Measurements from ENCODE around the gene UTS2R.
"Not testable (repeated sequence)": the region's sequence is repeated elsewhere in the genome, so short reads cannot be mapped to it uniquely, and the experiment has no call there.

Gene UTS2R

DNA sequence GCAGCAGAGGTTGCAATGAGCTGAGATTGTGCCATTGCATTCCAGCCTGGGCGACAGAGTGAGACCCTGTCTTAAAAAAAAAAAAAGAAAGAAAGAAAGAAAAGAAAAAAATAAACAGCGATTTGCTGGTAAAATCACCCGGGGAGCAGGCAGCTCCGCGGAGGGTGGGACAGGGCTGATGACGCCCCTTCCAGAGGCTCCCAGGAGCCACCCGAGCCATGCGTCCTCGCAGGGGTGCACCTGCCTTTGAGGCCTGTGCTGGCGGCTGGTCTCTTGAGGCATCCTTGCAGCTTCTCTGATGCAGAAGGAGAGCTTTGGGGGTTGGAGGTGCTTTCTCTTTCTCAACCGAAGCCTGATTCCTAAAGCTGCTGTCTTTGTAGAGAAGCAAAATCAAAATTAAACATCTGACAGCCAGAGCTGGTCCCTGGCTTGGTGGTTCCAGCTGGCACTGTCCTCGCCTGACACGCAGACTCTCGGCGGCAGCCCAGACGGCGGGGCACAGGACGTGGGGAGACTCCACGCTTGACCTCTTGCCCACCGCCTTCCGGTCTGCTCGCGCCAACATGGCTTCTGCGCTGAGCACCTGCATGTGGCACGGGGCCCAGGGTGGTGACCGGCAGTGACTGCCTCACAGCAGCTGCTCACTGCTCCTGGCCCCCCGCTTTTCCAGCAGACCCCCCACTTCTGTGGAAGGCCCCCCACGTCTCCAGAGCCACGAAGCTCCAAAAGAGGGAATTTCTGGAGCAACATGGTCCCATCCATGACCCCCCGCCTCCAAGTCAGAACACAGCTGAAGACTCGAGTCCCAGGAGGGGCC, 6.6 kb downstream of the UTS2R start:
- H3K36me3 ChIP-seq: no peaks in the 10 kb centered on the region
- TF ChIP-seq, protein P1, sequence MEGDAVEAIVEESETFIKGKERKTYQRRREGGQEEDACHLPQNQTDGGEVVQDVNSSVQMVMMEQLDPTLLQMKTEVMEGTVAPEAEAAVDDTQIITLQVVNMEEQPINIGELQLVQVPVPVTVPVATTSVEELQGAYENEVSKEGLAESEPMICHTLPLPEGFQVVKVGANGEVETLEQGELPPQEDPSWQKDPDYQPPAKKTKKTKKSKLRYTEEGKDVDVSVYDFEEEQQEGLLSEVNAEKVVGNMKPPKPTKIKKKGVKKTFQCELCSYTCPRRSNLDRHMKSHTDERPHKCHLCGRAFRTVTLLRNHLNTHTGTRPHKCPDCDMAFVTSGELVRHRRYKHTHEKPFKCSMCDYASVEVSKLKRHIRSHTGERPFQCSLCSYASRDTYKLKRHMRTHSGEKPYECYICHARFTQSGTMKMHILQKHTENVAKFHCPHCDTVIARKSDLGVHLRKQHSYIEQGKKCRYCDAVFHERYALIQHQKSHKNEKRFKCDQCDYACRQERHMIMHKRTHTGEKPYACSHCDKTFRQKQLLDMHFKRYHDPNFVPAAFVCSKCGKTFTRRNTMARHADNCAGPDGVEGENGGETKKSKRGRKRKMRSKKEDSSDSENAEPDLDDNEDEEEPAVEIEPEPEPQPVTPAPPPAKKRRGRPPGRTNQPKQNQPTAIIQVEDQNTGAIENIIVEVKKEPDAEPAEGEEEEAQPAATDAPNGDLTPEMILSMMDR (IDR thresholded peaks at IDR 0.05; ENCODE audit: low read depth, low read length): no peak
- H3K27me3 ChIP-seq (ENCODE audit: insufficient read depth, low read depth, severe bottlenecking): no peaks in the 10 kb centered on the region
- H3K9me3 ChIP-seq (ENCODE audit: severe bottlenecking): no peaks in the 10 kb centered on the region
- no peak overlapping the region for H3K27ac ChIP-seq
- no peak for DNase-seq
- H3K4me3 ChIP-seq (ENCODE audit: low read depth, low read length): no peak overlapping the region

DNA sequence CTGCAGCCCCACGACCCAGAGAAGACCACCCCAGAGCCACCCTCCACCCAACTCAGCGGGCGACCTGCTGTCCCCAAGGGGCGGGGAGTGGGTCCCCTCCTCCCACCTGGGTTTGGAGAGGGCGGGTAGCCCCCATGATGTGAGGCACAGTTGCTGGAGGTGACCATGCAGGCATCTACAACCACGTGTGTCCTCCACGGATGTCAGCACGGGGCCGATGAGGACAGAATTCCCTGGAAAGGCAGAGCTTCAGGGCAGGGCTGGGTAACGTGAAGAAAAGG, 7.1 kb downstream of the UTS2R start:
- Histone ChIP-seq H3K36me3 (no peaks in the 10 kb centered on the region), H3K27ac (no peak overlapping the region), H3K27me3 (ENCODE audit: insufficient read depth, low read depth, severe bottlenecking) (no peaks in the 10 kb centered on the region), H3K4me3 (ENCODE audit: low read depth, low read length) (no peak overlapping the region), H3K9me3 (ENCODE audit: severe bottlenecking) (no peaks in the 10 kb centered on the region)
- TF ChIP-seq, protein P1 (IDR thresholded peaks at IDR 0.05; ENCODE audit: low read depth, low read length): no peak
- DNase-seq: no peak

- Histone ChIP-seq H3K36me3 (no peaks in the 10 kb centered on the region; the same call in 1 of the 2 replicates), H3K27ac (no peak overlapping the region), H3K9me3 (ENCODE audit: severe bottlenecking) (no peaks in the 10 kb centered on the region), H3K27me3 (ENCODE audit: insufficient read depth, low read depth, severe bottlenecking) (no peaks in the 10 kb centered on the region), H3K4me3 (ENCODE audit: low read depth, low read length) (no peak overlapping the region)
- no peak for DNase-seq
- TF ChIP-seq, protein P1 (IDR thresholded peaks at IDR 0.05; ENCODE audit: low read depth, low read length): no peak
These were observed 9.5 kb downstream of the UTS2R start for GRCh38 chr17:82380860-82381702.

DNA sequence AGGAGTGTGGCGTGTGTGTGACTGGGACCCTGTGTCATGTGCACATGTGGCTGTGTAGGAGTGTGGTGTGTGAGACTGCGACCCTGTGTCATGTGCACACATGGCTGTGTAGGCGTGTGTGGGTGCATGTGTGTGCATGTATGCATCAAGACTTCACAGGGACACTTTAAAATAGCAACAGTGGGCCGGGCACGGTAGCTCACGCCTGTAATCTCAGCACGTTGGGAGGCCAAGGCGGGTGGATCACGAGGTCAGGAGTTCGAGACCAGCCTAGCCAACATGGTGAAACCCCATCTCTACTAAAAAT, 10.1 kb downstream of the UTS2R start:
- not testable (repeated sequence) for H3K9me3 ChIP-seq (ENCODE audit: severe bottlenecking); H3K27me3 ChIP-seq (ENCODE audit: insufficient read depth, low read depth, severe bottlenecking); DNase-seq

DNA sequence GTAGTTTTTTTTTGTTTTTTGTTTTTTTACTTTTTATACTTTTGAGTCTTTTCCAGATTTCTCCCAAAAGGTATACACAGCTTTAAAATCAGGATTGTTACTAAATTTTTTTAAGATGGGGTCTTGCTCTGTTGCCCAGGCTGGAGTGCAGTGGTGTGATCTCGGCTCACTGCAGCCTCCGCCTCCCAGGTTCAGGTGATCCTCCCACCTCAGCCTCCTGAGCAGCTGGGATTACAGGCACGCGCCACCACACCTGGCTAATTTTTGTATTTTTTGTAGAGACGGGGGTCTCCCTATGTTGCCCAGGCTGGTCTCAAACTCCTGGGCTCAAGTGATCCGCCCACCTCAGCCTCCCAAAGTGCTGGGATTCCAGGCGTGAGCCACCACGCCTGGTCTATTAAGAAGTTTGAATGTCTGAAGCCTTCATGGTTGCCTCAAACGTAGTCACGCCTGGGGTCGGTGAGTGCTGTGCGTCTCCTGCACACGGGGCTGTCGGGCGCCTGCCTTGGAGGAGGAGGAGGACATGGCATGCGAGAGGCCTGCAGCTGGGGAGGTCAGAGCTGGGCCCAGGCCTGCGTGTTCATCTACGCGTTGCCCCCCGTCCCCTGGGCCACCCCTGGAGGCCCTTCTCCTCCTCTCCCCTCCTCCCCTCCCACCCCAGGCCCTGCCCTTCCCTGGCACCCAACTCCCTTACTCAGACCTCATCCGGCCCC, 10.8 kb downstream of the UTS2R start:
- H3K36me3 ChIP-seq; H3K27ac ChIP-seq; H3K9me3 ChIP-seq (ENCODE audit: severe bottlenecking); DNase-seq; H3K4me3 ChIP-seq (ENCODE audit: low read depth, low read length); H3K27me3 ChIP-seq (ENCODE audit: insufficient read depth, low read depth, severe bottlenecking): not testable (repeated sequence)

More for the DNA sequence above, 10.1 kb downstream of the UTS2R start:
- not testable (repeated sequence) for H3K4me3 ChIP-seq (ENCODE audit: low read depth, low read length); H3K36me3 ChIP-seq; H3K27ac ChIP-seq

GRCh38 chr17:82382933-82383255, 11.3 kb downstream of the UTS2R start:
- no peak for DNase-seq
- Histone ChIP-seq H3K27me3 (ENCODE audit: insufficient read depth, low read depth, severe bottlenecking) (no peaks in the 10 kb centered on the region), H3K27ac (no peak overlapping the region), H3K4me3 (ENCODE audit: low read depth, low read length) (no peak overlapping the region), H3K9me3 (ENCODE audit: severe bottlenecking) (no peaks in the 10 kb centered on the region), H3K36me3 (no peaks in the 10 kb centered on the region; the same call in 1 of the 2 replicates)
- TF ChIP-seq, protein P1 (IDR thresholded peaks at IDR 0.05; ENCODE audit: low read depth, low read length): no peak

All from WERI-Rb-1 (cell line).